Suprapubic skin (tissue), 4 donors: ENCODE results near the gene STX2. TPM values are rescaled to one million over a fixed set of nuclear protein-coding genes. Genes with fewer than 3 reads are reported as not detected.

Experiments used
- DNase-seq, 2 donors: peaks; one replicate each; pipeline ENCODE4 v3.0.0-alpha.2; 2019; ENCODE audit warnings: low spot score in 2 of 2
- H3K27ac ChIP-seq: fragments of 200-600 bp; sonication (generic); one replicate; pipeline ENCODE4 v1.5.1; 2019
- H3K27me3 ChIP-seq: fragments of 200-600 bp; sonication (generic); one replicate; pipeline ENCODE4 v1.5.1; 2019
- H3K36me3 ChIP-seq: fragments of 200-600 bp; sonication (generic); one replicate; pipeline ENCODE4 v1.5.1; 2019
- H3K4me1 ChIP-seq: fragments of 200-600 bp; sonication (generic); one replicate; pipeline ENCODE4 v1.5.1; 2019
- H3K4me3 ChIP-seq: fragments of 200-600 bp; sonication (generic); one replicate; pipeline ENCODE4 v1.5.1; 2019; ENCODE audit warnings: mild to moderate bottlenecking
- H3K9me3 ChIP-seq: fragments of 200-600 bp; sonication (generic); one replicate; pipeline ENCODE4 v1.5.1; 2019
- CTCF ChIP-seq, 2 donors: fragments of 200-600 bp in 1 of 2; fragments of 450-650 bp in 1 of 2; sonication (generic) in 1 of 2; IDR thresholded peaks; one replicate each; pipeline ENCODE4 v1.5.1; 2016 to 2019; ENCODE audit warnings: antibody characterized with exemption in 2 of 2, mild to moderate bottlenecking in 1 of 2, moderate library complexity in 1 of 2
- EP300 ChIP-seq: sonication (generic); formaldehyde crosslinking; IDR thresholded peaks from one replicate; pipeline ENCODE4 v1.6.1; 2017; ENCODE audit warnings: antibody characterized with exemption
- POLR2A ChIP-seq, 2 donors: fragments of 450-650 bp; IDR thresholded peaks; one replicate each; pipeline ENCODE4 v1.6.1; 2017; ENCODE audit warnings: antibody characterized with exemption in 2 of 2, mild to moderate bottlenecking in 2 of 2, moderate library complexity in 2 of 2
- POLR2AphosphoS5 ChIP-seq, 3 donors: sonication (generic); formaldehyde crosslinking; IDR thresholded peaks; one replicate each; pipeline ENCODE4 v1.6.1; 2017; ENCODE audit warnings: antibody characterized with exemption in 3 of 3
- WGBS: methylation state at CpG from one replicate; pipeline ENCODE4 v1.1.5; 2018; 5-methylcytosine and 5-hydroxymethylcytosine counted together
- total RNA-seq, 4 donors: library from RNA; depleted of rRNA; stranded (reverse); fragments of >200 nt; gene quantifications; one replicate each; pipeline ENCODE4 v1.1.0, GENCODE V29; 2016

The STX2 gene
- total RNA-seq, 4 donors from 2014 or later: 2.9 to 7.2 (median 4.4) TPM

GRCh38 chr12:130818272-130818634, 20.8 kb downstream of the STX2 start:
- no peaks in the 10 kb centered on the region for H3K9me3 ChIP-seq
- no peak overlapping the region for H3K27ac ChIP-seq
- no CpG with 5 or more reads among the region's 14 CpGs for WGBS
- no peaks in the 10 kb centered on the region for H3K27me3 ChIP-seq
- H3K36me3 ChIP-seq: peaks cover 7% of the 10 kb centered on the region
- TF ChIP-seq POLR2AphosphoS5 (IDR thresholded peaks at IDR 0.05) (no peak), CTCF (IDR thresholded peaks at IDR 0.05) (no peak), EP300 (no peak), POLR2A (IDR thresholded peaks at IDR 0.05) (no peak)
- DNase-seq: no peak
- peaks cover 11% of the 10 kb centered on the region for H3K4me1 ChIP-seq
- H3K4me3 ChIP-seq: peak overlapping the region; percentile 46

DNA sequence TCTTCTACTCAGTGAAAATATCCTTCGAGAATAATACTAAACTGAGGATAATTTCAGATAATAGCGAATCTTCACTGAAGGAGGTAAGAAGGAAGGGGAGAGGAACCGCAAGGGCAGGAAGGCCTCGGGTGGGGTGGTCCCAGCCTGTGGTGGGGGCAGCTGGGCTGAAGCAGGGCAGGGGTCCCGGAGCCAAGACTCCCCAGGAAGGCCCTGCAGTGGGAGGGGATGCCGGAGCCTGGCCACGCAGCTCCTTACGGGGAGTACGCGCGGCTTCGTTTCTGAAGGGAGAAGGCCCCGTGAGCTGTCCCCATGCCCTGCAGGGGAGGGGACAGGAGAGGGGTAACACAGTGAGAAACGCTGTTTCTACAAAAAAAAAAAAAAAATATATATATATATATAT, 21.2 kb downstream of the STX2 start:
- peak in 1 of 2 donors; percentile 62 for DNase-seq
- Histone ChIP-seq H3K27ac (no peak overlapping the region), H3K27me3 (no peaks in the 10 kb centered on the region), H3K4me3 (no peak overlapping the region), H3K36me3 (peaks cover 3% of the 10 kb centered on the region), H3K9me3 (no peaks in the 10 kb centered on the region), H3K4me1 (peaks cover 11% of the 10 kb centered on the region)
- TF ChIP-seq CTCF (IDR thresholded peaks at IDR 0.05): no peak
- no peak for TF ChIP-seq POLR2AphosphoS5 (IDR thresholded peaks at IDR 0.05)
- TF ChIP-seq EP300: no peak
- no peak for TF ChIP-seq POLR2A (IDR thresholded peaks at IDR 0.05)
- WGBS: 90% methylated on average over 14 of the region's 14 CpGs

DNA sequence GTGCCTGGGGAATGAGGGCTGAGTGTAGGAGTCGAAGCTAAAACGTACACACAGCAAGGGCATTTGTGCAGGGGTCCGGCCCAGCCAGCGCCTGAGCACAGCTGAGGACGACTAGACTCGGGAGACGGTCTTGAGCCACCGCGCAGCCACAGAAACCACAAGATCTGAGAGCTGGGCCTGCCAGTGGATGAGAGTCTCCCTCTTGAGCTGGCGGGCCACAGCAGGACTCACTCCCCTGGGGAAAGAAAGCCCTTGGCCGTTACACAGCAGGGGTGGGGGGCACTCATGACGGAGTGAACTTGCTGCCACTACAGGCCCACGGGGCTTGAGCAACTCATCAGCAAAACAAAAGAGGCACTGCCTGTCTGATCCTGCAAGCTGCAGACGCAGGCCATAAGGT, 23.0 kb downstream of the STX2 start:
- Histone ChIP-seq H3K27me3 (no peaks in the 10 kb centered on the region), H3K4me1 (peaks cover 11% of the 10 kb centered on the region), H3K36me3 (no peaks in the 10 kb centered on the region), H3K27ac (no peak overlapping the region), H3K4me3 (no peak overlapping the region), H3K9me3 (no peaks in the 10 kb centered on the region)
- no peak for TF ChIP-seq POLR2A (IDR thresholded peaks at IDR 0.05)
- peak in 1 of 2 donors; percentile 45 for DNase-seq
- WGBS: 87% methylated on average over 14 of the region's 14 CpGs

DNA sequence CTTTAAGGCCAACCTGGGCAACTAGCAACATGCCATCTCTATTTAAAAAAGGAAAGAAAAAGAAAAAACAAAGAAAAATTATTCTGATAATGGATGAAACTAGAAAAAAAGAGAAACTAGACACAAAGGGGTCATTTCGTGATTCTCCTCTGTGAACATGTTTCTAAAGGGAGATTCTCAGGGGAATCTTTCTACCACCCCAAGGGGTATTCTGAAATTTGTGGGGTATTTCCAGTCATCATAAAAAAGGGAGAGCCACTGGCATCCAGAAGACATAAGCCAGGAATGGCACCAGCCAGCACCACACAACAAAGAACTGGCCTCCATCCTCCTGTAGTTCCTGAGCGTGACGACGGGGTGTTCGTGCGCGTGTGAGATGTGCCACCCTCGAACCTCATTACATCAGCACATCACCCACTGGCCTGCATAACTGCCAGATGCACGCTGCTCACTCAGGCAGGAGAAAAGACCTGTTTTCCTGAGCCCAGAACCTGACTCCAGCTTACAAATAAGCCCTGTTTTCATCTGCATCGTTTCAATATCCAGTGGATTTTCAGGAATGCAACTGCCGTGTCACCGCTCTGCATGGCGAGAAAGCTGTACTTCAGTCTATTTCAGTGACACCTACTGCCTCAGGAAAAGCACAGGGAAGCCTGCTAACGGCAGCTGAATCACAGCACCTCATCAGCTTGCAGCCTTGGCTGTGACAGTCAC, 23.9 kb downstream of the STX2 start:
- Histone ChIP-seq H3K36me3 (peaks cover 9% of the 10 kb centered on the region), H3K27ac (no peak overlapping the region), H3K4me3 (no peak overlapping the region), H3K27me3 (no peaks in the 10 kb centered on the region), H3K4me1 (peaks cover 11% of the 10 kb centered on the region), H3K9me3 (no peaks in the 10 kb centered on the region)
- peak in 1 of 2 donors; percentile 49 for DNase-seq
- no peak for TF ChIP-seq POLR2AphosphoS5 (IDR thresholded peaks at IDR 0.05)
- TF ChIP-seq EP300: no peak
- TF ChIP-seq POLR2A (IDR thresholded peaks at IDR 0.05): no peak
- TF ChIP-seq CTCF (IDR thresholded peaks at IDR 0.05): no peak
- whole genome bisulfite sequencing: 90% methylated on average over 14 of the region's 14 CpGs

- Histone ChIP-seq H3K36me3 (peaks cover 9% of the 10 kb centered on the region), H3K27me3 (no peaks in the 10 kb centered on the region), H3K4me3 (no peak overlapping the region), H3K4me1 (peaks cover 8% of the 10 kb centered on the region), H3K27ac (no peak overlapping the region), H3K9me3 (no peaks in the 10 kb centered on the region)
- WGBS: 94% methylated on average over 14 of the region's 14 CpGs
- TF ChIP-seq EP300: no peak
- TF ChIP-seq POLR2A (IDR thresholded peaks at IDR 0.05): no peak
- TF ChIP-seq CTCF (IDR thresholded peaks at IDR 0.05): no peak
- no peak for TF ChIP-seq POLR2AphosphoS5 (IDR thresholded peaks at IDR 0.05)
- peak in 1 of 2 donors; percentile 47 for DNase-seq
Measured at GRCh38 chr12:130813949-130814348, 25.1 kb downstream of the STX2 start.
